NCI-H128 (cell line): ENCODE measurements around the gene TRAPPC14.
"Not testable (repeated sequence)": the region's sequence is repeated elsewhere in the genome, so short reads cannot be mapped to it uniquely, and the experiment has no call there.

ENCODE experiments used
- DNase-seq: peaks from one replicate; lab custom pipeline; 2025; ENCODE audit not compliant: unreplicated experiment; lab: John Stamatoyannopoulos, UW

Gene TRAPPC14

GRCh38 chr7:100154651-100155491 is 3.7 kb downstream of the TRAPPC14 start:
- DNase-seq = no peak

DNA sequence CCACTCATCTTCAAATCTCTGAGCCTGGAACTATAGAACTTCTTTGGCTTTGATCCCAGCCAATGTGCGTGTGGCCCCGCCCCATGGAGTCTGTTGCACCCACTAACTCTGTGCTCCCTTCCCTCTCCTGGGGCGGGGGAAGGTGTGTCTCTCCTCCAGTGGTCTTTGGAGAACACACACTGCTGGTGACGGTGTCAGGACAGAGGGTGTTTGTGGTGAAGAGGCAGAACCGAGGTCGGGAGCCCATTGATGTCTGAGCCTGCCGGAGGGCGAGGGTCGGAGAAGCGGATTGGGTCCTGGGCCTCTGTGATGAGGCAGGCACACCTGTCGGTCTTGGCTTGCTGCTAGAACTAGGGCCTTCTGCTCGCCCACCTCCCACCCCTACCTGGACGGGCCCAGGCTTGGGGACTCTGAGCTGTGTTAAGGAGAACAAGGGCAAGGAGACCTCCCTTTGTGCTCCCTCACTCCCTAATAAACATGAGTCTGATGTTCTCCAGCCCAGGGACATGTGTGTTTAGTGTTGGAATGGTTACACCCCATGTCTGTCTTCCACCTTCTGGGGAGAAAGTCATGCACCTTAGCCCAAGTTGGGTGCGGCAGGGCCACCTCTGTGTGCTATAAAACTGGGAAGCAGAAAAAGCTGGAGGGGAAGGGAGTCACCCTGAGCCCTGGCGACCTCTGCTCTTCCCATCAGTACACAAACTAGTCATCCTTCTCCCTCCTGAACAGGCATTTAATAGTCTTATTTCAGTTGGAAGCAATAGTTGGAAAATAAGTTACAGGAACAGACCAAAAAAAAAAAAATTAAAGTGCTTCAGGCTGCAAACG is 4.6 kb downstream of the TRAPPC14 start:
- no peak for DNase-seq

DNA sequence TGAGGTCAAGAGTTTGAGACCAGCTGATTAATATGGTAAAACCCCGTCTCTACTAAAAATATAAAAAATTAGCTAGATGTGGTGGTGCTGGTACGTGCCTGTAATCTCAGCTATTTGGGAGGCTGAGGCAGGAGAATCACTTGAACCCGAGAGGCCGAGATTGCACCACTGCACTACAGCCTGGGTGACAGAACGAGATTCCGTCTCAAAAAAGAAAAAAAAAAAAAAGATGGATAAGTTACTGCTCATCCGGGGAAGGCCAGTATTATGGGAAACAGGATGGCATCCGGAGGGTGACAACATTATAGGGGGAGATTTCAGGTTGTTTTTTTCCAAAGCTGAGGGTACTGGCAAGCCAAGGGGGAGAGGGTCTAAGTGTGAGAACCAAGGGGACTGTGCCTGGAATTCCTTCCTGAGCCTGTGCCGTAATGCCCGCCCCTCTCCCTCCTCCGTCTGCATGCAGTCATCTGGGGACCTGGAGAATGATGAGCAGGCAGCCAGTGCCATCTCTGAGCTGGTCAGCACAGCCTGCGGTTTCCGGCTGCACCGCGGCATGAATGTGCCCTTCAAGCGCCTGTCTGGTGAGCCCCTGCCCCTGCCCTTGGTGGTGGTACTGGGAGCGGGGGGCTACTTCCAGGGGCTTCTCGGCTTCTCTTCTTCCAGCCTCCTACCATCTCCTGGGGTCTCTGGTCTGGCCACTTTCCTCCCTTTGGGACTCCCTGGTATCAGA is 5.4 kb downstream of the TRAPPC14 start:
- no peak for DNase-seq

DNA sequence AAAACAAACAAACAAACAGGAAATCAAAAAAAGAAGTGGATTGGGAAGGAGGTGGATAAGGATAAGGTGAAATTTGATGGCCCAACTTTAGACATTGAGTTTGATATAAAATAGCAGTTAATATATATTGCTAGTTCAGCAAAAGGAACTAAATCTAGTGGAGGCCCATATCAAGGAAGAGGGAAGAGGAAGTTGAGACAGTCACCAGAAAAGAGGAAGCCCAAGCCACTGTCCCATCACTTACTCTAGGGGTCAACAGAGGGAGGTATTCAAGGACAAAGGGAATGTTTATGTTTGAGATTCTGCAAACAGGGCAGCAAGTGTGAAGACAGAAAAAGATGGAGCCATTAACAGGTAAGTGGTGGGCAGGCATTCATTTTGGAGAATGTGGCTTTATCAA is 6.1 kb downstream of the TRAPPC14 start:
- DNase-seq = no peak

DNA sequence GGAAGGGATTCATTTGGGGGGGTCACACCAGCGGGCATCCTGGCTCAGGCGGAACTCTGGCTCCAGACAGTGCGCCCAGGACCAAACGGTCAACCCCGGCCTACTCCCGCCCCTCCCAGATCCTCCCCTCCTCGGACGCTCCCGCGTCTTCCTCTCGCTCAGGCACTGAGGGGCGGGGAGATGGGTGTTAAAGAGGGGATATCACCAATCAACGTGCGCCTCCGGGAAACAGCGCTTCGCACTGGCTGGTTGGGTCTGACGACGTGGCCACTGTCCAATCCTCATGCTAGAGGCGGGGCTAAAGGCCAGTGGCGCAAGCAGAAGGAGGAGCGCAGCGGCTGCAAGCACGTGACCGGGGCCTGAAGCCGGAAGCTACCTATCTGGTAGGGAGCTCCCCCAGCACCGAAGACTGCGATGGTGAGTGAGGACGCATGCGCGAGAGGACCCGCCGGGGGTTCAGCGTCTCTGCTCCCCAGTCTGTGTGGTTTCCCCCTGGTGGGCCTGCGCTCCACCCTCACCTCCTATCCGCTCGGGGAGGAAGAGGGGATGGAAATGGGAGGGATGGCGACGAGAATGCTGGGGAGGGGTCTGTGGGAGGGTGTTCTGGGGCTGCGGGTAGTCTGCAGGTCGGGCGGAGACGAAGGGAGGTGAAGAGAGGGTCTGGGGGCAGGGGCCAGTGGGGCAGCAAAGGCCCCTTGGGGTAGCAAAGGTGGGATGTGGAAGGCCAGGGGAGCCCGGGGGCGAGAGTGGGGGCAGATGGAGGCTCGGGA is 9.8 kb downstream of the TRAPPC14 start, which contains the start of gene LAMTOR4:
TSS of gene LAMTOR4 (plus strand) at position 360 of the 770 bp plus-strand sequence. CDS start at position 415, 55 bp downstream.
- DNase-seq = peak; percentile 98

- DNase-seq = no peak
Measured at GRCh38 chr7:100148225-100148558, 10.3 kb downstream of the TRAPPC14 start.

- no peak for DNase-seq
Measured at GRCh38 chr7:100147278-100147677, 11.2 kb downstream of the TRAPPC14 start.

GRCh38 chr7:100146350-100146749 is 12.2 kb downstream of the TRAPPC14 start:
- not testable (repeated sequence) for DNase-seq

DNA sequence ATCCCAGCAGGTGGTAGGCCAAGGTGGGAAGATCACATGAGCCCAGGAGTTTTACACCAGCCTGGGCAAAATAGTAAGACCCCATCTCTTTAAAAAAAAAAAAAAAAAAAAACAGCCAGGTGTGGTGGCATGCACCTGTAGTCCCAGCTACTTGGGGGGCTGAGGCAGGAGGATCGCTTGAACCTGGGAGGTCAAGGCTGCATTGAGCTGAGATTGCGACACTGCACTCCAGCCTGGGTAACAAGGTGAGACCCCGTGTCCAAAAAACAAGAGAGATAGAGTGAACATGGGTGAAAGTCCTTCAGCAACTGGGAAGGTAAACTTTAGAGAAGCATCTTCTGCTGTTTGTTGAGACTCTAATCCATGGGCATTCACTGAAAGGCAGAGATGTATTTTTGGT is 16.1 kb downstream of the TRAPPC14 start:
- DNase-seq = no peak

DNA sequence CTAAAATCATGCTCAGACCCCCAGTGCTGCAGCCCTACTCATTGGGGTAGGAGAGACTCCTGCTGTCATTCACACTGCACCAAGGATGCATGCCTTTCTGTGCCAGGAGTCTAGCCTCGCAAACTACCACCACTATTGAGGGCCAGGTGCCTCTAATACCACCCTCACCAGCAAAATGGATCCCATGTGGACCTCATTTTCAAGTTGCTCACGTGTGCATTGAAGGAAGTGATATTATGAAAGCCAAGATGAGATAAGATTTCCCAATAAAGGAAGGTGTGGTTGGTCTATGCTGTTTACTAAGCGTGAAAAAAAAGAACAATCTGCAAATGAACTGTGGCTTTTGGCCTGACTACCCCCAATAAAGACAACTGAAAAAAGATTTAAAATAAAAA is 17.0 kb downstream of the TRAPPC14 start:
- no peak for DNase-seq

DNA sequence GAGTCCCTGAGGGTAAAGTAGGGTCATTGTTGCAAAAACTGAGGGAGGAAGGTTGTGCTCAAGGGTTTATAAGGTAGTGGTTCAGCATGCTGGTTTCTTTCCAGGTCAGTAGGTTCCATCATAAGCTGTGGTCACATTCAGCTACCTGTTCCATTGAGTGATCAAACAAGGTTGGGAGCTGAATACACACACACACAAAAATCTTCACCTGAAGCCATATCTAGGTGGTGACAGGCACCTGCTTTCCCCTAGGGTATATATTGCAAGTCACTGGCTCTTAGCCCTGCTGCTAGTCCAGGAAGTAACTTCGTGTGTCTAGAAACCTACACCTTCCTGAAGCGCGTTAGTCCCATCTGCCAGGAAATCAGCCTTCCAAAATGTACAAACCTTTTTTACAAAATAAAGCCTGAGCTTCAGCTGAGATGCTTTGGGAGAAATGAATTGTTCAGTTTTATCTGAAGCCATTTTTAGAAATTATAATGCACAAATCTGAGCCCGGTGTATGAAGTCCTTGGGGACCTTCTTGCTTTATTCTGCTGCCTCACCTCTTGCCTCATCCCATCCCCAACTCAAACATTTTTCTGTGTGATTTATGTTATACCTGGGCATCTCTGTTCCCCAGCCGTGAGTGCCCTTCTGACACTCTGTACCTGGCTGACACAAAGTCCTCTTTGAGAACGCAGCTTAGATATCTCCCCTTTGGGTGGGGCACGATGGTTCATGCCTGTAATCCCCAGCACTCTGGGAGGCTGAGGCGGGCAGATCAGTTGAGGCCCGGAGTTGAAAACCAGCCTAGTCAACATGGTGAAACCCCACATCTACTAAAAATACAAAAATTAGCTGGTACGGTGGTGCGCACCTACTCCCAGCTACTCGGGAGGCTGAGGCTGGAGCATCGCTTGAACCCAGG is 20.4 kb downstream of the TRAPPC14 start:
- no peak for DNase-seq

- DNase-seq = peak; percentile 55
Measured at GRCh38 chr7:100132697-100133151, 25.8 kb downstream of the TRAPPC14 start.

DNA sequence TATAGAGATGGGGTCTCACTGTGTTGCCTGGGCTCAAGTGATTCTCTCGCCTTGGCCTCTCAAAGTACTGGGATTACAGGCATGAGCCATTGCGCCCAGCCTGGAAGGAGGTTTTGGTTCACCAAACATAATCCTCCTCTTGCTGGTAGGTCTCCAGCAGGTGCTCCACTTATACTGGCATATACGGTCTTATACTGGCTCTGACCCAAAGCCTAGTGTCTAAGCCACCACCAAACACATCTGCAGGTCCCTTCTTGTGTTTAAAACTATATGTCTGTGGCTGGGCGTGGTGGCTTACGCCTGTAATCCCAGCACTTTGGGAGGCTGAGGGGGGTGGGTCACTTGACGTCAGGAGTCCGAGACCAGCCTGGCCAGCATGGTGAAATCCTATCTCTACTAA is 26.4 kb downstream of the TRAPPC14 start:
- DNase-seq = no peak

- peak; percentile 58 for DNase-seq
Measured at GRCh38 chr7:100130608-100131453, 27.7 kb downstream of the TRAPPC14 start.

- DNase-seq = not testable (repeated sequence)
Measured at GRCh38 chr7:100130220-100130607, 28.3 kb downstream of the TRAPPC14 start.

DNA sequence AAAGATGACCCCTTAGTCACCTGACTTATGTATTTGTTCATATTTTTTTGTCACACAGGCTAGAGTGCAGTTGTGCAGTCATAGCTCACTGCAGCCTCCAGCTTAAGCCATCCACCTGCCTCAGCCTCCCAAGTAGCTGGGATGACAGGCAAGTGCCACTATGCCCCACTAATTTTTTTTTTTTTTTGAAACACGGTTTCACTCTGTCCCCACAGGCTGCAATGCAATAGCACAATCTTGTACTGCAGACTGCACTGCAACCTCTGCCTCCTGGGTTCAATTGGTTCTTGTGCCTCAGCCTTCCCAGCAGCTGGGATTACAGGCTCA is 29.9 kb downstream of the TRAPPC14 start:
- DNase-seq = no peak

- no peak for DNase-seq
Measured at GRCh38 chr7:100127866-100128636, 30.5 kb downstream of the TRAPPC14 start.
